Activated CD4-positive, alpha-beta T cell treated with anti-CD3 and anti-CD28 coated beads, Interleukin-2, amount 50 U/mL, for 24 hours (primary cell): ENCODE results near the gene C2CD4C.
"Not testable (repeated sequence)": the region's sequence is repeated elsewhere in the genome, so short reads cannot be mapped to it uniquely, and the experiment has no call there.

Experiments
- DNase-seq, 2 donors: peaks; one replicate each; pipeline ENCODE4 v3.0.0-alpha.2; 2020; ENCODE audit warnings: low read depth in 1 of 2, low spot score in 1 of 2

Gene C2CD4C

DNA sequence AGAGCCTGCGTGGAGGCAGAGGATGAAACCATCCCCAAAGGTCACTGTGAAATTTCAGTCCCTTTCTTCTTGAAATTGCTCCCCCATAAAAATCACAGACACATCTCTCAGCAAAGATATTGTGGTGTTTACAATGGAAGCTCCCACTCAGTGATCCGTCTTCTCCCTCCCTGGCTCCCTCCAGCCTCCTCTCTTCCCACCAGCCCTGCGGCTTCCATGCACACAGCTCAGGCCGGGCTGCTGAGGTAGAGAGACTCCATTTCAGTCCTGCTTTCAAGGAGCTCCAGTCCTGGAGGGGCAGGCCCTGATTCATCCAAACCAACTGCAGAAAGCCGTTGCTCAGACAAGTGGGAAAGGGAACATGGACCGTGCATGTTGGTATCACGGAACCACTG, 40.3 kb downstream of the C2CD4C start:
- DNase-seq, result no peak

- no peak for DNase-seq
Observed at GRCh38 chr19:367963-368629, 40.9 kb downstream of the C2CD4C start.

DNA sequence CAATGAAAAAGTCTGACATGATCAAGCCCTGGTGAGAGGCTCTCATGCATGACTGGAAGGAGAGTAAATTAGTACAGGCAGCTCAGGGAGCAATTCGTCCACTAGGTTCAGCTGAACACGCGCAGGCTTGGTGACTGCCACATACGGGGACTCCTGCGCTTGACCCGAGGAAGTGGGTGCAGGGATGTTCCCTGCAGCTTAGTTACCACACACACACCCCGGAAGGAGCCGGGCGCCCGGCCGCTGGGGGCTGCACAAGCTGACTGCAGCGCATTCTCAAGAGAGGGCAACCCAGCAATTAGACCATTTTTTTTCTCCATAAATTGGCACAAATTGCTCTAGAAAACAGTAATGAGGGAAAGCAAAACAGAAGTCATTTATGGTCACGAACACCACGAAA, 41.4 kb downstream of the C2CD4C start:
- no peak for DNase-seq

GRCh38 chr19:366951-367350, 42.0 kb downstream of the C2CD4C start:
- DNase-seq, result no peak

DNA sequence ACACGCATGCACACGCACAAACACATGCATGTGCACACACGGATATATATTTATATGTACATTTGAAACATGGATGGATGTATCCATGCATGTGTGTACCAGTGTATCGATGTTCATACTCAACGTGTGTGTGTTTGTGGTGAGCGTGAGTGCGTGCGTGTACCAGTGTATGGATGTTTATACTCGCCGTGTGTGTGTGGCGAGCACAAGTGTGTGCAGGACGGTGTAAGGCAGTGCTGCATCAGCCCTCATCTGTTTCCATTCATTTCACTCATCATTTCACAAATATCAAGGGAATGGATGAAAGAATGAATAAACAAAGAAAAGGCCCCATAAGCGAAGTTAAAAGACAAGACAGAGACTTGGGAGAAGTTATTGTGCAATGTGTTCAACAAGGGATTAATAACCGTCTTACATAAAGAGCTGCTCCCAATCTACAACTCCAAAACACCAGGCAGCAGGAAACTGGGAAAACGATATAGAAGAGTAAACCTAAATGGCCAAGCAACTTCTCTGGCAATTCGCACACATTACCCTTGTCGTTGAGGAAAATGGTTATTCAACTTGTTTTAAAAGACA, 42.7 kb downstream of the C2CD4C start:
- DNase-seq, result no peak

DNA sequence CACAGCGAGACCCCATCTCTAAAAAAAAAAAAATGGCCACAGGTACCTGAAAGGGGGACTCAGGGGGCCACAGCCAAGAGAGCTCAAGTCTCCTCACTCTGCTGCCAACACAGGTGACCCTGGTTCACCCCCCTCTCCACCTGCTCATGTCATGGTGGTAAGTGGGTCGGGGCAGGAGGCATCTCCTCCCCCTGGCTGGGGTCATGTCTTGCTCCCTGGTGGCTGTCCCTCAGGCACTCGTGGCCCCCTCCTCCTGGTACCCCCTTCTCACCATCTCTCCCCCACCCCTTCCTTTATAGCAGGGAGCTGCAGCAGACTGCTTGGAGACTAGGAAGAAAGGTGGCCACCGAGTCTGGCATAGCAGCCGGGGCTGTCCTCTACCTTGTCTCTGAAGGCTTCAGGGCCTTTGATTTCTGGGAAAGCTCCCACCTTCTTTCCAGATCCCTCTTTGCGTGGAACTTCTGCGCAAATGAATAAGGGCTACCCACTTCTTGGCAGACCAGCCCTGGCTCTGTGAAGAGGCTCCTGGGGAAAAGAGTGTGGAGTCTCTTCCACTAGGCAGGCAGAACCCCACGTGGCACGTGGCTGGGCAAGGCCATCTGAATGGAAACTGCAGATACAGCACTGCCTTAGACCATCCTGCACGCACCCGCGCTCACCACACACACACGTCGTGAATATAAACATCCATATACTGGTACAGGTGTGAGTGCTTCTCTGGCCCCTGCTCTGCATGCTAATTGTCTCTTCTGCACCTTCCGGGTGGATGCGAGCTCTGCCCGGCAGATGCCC, 44.3 kb downstream of the C2CD4C start:
- DNase-seq, result no peak

- no peak for DNase-seq
Observed at GRCh38 chr19:362683-363082, 46.3 kb downstream of the C2CD4C start.

GRCh38 chr19:362154-362553, 46.8 kb downstream of the C2CD4C start:
- no peak for DNase-seq

- no peak for DNase-seq
Observed at GRCh38 chr19:359653-359925, 49.4 kb downstream of the C2CD4C start.

DNA sequence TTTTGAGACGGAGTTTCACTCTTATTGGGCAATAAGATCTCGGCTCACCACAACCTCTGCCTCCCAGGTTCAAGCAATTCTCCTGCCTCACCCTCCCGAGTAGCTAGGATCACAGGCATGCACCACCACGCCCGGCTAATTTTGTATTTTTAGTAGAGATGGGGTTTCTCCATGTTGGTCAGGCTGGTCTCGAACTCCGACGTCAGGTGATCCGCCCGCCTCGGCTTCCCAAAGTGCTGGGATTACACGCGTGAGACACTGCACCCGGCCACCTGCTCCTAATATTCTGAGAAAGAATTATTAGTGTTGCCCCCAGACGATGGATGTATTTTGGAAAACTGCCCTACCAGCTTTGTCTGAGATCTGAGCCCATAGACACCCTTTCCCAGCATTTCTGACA, 53.4 kb downstream of the C2CD4C start:
- not testable (repeated sequence) for DNase-seq
